ENCODE measurements around the gene MTFR1L.

Gene MTFR1L

DNA sequence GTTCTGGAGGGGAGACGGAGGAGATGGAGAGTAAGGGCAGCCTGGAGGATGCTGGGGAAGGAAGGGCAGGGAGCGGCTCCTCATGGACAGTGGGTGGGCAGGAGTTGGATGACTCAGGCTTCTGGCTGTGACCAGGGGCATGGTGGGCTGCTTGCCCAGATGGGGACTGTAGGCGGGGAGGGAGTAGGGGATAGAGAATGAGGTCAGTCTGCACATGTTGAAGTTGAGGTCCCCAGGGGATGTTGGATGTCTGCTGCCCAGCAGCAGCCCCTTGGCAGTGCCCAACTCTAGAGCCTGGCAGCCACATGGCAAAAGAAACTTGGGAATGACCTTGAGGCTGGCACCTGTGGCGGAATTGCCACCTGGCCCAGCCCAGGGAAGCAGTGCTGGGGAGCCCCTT, 13.3 kb upstream of the MTFR1L start:
- Histone ChIP-seq H3K4me3 (ENCODE audit: low read depth, low read length) (no peak overlapping the region), H3K27ac (no peak overlapping the region), H3K27me3 (ENCODE audit: insufficient read depth, low read depth, severe bottlenecking) (no peaks in the 10 kb centered on the region), H3K36me3 (peaks cover 21% of the 10 kb centered on the region), H3K9me3 (ENCODE audit: severe bottlenecking) (no peaks in the 10 kb centered on the region)
- no peak for DNase-seq
- TF ChIP-seq, protein P1, sequence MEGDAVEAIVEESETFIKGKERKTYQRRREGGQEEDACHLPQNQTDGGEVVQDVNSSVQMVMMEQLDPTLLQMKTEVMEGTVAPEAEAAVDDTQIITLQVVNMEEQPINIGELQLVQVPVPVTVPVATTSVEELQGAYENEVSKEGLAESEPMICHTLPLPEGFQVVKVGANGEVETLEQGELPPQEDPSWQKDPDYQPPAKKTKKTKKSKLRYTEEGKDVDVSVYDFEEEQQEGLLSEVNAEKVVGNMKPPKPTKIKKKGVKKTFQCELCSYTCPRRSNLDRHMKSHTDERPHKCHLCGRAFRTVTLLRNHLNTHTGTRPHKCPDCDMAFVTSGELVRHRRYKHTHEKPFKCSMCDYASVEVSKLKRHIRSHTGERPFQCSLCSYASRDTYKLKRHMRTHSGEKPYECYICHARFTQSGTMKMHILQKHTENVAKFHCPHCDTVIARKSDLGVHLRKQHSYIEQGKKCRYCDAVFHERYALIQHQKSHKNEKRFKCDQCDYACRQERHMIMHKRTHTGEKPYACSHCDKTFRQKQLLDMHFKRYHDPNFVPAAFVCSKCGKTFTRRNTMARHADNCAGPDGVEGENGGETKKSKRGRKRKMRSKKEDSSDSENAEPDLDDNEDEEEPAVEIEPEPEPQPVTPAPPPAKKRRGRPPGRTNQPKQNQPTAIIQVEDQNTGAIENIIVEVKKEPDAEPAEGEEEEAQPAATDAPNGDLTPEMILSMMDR (IDR thresholded peaks at IDR 0.05; ENCODE audit: low read depth, low read length): no peak

DNA sequence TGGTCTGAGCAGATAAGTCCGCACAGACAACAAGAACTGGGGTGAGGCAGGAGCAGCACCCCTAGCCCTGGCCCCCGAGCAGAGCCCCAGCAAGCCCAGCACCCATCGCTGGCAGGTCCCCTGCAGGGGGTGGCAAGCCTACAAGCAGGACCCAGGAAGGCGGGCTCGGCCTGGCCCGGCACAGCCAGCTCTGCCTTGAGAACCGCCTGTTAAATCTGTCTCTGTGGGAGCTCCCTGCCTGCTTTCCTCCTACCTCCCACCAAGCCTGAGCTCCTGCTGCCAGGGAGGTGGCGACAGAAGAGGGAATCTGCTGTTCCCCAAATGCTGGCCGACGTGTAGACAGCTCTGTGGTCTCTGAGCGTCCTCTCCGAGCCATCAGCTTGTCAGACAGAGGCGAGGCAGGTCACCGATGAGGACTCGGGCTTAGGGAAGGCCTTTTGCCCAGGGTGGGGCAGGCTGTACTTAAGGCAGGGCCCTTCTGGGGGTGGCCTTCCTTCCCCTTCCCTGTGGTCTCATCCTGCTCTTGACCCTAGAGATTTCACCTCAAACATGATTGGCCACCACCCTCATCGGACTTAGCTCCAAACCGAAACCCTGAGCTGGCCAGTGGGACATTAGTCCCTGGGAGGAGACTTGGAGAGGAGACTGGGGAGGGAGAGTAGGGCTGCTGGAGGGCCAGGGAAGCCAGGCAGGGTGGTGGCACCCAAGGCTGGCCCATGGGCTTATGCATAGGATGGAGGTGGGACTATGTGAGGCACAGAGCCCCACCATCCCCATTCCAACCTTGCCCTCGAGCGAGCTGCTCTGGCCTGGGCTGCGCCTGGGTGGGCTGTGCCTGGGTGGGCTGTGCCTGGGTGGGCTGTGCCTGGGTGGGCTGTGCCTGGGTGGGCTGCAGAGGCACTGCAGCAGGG, 12.0 kb upstream of the MTFR1L start:
- H3K4me3 ChIP-seq (ENCODE audit: low read depth, low read length): no peak overlapping the region

DNA sequence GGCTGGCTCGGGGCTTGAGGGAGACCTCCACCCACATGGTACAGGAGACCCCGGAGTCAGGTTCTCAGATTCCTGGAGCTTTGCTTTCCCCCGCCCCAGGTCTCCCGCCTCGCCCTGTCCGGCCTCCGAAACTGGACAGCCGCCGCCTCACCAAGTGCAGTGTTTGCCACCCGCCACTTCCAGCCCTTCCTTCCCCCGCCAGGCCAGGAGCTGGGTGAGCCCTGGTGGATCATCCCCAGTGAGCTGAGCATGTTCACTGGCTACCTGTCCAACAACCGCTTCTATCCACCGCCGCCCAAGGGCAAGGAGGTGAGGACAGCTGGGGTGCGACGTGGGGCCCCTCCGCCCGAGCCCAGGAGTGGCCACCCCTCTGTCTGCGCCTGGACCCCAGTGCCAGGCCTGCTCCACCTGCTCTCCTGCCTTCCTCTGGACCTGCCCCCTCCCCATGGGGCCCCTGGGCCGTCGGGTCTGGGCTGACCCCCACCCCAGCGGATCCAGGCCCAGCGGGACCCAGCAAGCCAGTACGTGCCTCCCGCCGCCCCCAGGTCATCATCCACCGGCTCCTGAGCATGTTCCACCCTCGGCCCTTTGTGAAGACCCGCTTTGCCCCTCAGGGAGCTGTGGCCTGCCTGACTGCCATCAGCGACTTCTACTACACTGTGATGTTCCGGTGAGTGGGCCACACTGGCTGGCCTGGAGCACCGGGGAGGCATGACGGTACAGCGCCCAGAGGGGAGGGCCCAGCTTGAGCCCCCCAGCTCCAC, 11.1 kb upstream of the MTFR1L start:
- H3K27ac ChIP-seq: no peak overlapping the region
- TF ChIP-seq, protein P1 (IDR thresholded peaks at IDR 0.05; ENCODE audit: low read depth, low read length): no peak
- H3K4me3 ChIP-seq (ENCODE audit: low read depth, low read length): no peak overlapping the region
- H3K27me3 ChIP-seq (ENCODE audit: insufficient read depth, low read depth, severe bottlenecking): no peaks in the 10 kb centered on the region
- peaks cover 21% of the 10 kb centered on the region for H3K36me3 ChIP-seq
- no peak for DNase-seq
- no peaks in the 10 kb centered on the region for H3K9me3 ChIP-seq (ENCODE audit: severe bottlenecking)

More for the DNA sequence above, 12.0 kb upstream of the MTFR1L start:
- Histone ChIP-seq H3K36me3 (peaks cover 21% of the 10 kb centered on the region), H3K9me3 (ENCODE audit: severe bottlenecking) (no peaks in the 10 kb centered on the region), H3K27me3 (ENCODE audit: insufficient read depth, low read depth, severe bottlenecking) (no peaks in the 10 kb centered on the region), H3K27ac (no peak overlapping the region)
- TF ChIP-seq, protein P1 (IDR thresholded peaks at IDR 0.05; ENCODE audit: low read depth, low read length): no peak
- DNase-seq: no peak

DNA sequence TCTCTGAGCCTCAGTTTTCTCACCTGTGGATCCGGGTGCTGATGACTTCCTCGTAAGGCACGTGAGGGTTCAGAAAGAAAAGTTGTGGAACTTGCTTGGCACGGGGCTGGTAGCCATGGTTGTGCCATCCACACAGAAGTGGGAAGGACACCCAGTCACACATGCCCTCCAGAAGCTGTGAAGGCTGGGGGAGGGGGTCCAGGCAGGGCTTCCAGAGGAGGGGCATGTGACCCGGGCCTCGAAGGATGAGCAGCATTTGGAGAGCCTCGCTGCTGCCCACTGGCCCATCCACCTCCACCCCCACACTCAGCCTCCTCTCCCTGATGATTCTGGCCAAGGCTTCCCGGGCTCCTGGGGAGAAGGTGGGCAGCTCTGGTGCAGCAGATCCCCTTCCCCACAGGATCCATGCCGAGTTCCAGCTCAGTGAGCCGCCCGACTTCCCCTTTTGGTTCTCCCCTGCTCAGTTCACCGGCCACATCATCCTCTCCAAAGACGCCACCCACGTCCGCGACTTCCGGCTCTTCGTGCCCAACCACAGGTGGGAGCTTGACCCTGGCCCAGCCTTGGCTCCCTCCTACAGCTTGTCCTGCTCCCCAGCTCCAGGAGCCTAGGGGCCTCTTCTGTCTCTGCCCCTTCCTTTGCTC, 10.3 kb upstream of the MTFR1L start:
- no peak overlapping the region for H3K4me3 ChIP-seq (ENCODE audit: low read depth, low read length)
- peaks cover 21% of the 10 kb centered on the region for H3K36me3 ChIP-seq
- no peaks in the 10 kb centered on the region for H3K9me3 ChIP-seq (ENCODE audit: severe bottlenecking)
- no peak overlapping the region for H3K27ac ChIP-seq
- no peaks in the 10 kb centered on the region for H3K27me3 ChIP-seq (ENCODE audit: insufficient read depth, low read depth, severe bottlenecking)
- TF ChIP-seq, protein P1 (IDR thresholded peaks at IDR 0.05; ENCODE audit: low read depth, low read length): no peak
- DNase-seq: no peak

DNA sequence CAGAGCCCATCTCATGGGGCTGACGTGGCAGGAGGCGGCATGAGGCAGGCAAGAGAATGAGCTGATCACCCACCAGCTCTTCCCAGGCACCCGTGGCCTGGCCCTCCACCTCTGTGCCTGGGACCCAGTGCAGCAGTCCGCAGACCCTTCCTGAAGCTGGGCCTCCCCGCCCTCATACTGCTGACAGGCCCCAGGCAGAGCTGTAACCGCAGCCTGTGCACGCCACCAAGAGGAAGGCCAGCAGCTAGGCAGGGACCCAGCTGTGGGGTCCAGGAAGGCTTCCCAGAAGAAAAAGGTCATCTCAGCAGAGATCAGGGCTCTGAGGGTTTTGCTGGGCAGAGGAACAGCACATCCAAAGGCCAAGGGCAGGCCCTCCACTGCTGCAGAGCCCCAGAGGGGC, 9.8 kb upstream of the MTFR1L start:
- Histone ChIP-seq H3K36me3 (peaks cover 19% of the 10 kb centered on the region), H3K27ac (no peak overlapping the region), H3K4me3 (ENCODE audit: low read depth, low read length) (no peak overlapping the region), H3K27me3 (ENCODE audit: insufficient read depth, low read depth, severe bottlenecking) (no peaks in the 10 kb centered on the region), H3K9me3 (ENCODE audit: severe bottlenecking) (no peaks in the 10 kb centered on the region)
- no peak for DNase-seq
- TF ChIP-seq, protein P1 (IDR thresholded peaks at IDR 0.05; ENCODE audit: low read depth, low read length): 0 out of 2 replicates have a peak, but pooled peaks have one; percentile 7
